ENCODE measurements around the gene ARHGAP26.

DNA sequence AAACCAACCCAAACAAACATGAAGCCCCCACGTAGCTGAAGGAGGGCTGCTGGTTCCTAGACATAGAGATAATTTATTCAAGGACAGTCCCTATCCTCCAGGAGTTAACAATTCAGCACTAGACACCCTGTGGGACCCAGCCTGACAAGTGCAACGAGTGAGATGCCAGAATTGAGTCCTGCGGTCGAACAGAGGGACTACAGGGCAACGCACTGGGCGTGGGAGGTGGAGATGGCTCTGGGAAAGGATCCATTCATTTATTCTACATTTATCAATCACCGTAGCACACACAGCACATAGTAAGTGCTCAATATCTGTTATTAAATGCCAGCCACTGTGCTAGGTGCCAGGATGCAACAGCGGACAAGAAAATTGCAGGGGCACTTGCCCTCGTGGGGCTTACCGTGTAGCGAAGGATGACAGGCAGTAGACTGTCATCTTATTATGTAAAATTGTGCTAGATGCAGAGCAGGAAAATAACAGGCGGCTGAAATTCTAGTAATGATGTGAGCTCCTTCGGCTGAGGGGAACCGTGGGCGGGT, 855 bp upstream of the ARHGAP26 start:
- TF ChIP-seq MYC (IDR thresholded peaks at IDR 0.05; ENCODE audit: low read depth, low read length) (no peak), POLR2AphosphoS5 (IDR thresholded peaks at IDR 0.05; ENCODE audit: insufficient read depth, low read depth, low read length) (no peak), POLR2A (IDR thresholded peaks at IDR 0.05; ENCODE audit: low read depth, low read length) (no peak)
- TF ChIP-seq, protein P1, sequence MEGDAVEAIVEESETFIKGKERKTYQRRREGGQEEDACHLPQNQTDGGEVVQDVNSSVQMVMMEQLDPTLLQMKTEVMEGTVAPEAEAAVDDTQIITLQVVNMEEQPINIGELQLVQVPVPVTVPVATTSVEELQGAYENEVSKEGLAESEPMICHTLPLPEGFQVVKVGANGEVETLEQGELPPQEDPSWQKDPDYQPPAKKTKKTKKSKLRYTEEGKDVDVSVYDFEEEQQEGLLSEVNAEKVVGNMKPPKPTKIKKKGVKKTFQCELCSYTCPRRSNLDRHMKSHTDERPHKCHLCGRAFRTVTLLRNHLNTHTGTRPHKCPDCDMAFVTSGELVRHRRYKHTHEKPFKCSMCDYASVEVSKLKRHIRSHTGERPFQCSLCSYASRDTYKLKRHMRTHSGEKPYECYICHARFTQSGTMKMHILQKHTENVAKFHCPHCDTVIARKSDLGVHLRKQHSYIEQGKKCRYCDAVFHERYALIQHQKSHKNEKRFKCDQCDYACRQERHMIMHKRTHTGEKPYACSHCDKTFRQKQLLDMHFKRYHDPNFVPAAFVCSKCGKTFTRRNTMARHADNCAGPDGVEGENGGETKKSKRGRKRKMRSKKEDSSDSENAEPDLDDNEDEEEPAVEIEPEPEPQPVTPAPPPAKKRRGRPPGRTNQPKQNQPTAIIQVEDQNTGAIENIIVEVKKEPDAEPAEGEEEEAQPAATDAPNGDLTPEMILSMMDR (IDR thresholded peaks at IDR 0.05; ENCODE audit: extremely low read depth in 1 of 2, insufficient read depth in 1 of 2, low read depth in 1 of 2, low read length in 2 of 2), result no peak
